Measurements from ENCODE around the gene CRLF2. TPM values are rescaled to one million over a fixed set of nuclear protein-coding genes. Genes with fewer than 3 reads are reported as not detected.
"Not testable (repeated sequence)": the region's sequence is repeated elsewhere in the genome, so short reads cannot be mapped to it uniquely, and the experiment has no call there.

Gene CRLF2
- total RNA-seq, 2 donors from 2014 or later: 0.22 to 1.4 TPM

GRCh38 chrX:1173435-1173834 lies 39.0 kb downstream of the CRLF2 start:
- H3K9me3 Mint-ChIP-seq; H3K36me3 Mint-ChIP-seq (ENCODE audit: insufficient read depth in 2 of 2); H3K27me3 Mint-ChIP-seq (ENCODE audit: low read depth); DNase-seq; H3K4me3 Mint-ChIP-seq; ATAC-seq (replicated peaks in 1 of 2); H3K4me1 Mint-ChIP-seq (ENCODE audit: low read depth); H3K27ac Mint-ChIP-seq: not testable (repeated sequence)

DNA sequence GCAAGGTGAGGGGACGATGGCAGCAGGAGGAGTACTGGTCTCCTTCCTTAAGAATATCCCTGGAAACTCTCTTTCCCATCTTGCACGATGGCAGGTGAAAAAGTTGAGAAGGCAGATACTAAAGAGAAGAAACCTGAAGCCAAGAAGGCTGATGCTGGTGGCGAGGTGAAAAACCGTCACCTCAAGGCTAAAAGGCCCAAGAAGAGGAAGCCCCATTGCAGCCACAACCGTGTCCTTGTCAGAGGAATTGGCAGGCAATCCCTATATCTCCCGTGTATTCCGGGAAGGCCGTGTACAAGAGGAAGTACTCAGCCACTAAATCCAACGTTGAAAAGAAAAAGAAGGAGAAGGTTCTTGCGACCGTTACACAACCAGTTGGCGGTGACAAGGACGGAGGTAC lies 40.0 kb downstream of the CRLF2 start:
- ATAC-seq (replicated peaks in 1 of 2) (no peak), DNase-seq (no peak)
- H3K4me3 Mint-ChIP-seq: no peak overlapping the region
- H3K4me1 Mint-ChIP-seq (ENCODE audit: low read depth): peaks cover 5% of the 10 kb centered on the region
- H3K27ac Mint-ChIP-seq: no peak overlapping the region
- no peaks in the 10 kb centered on the region for H3K9me3 Mint-ChIP-seq
- no peaks in the 10 kb centered on the region for H3K27me3 Mint-ChIP-seq (ENCODE audit: low read depth)
- H3K36me3 Mint-ChIP-seq (ENCODE audit: insufficient read depth in 2 of 2): no peaks in the 10 kb centered on the region

DNA sequence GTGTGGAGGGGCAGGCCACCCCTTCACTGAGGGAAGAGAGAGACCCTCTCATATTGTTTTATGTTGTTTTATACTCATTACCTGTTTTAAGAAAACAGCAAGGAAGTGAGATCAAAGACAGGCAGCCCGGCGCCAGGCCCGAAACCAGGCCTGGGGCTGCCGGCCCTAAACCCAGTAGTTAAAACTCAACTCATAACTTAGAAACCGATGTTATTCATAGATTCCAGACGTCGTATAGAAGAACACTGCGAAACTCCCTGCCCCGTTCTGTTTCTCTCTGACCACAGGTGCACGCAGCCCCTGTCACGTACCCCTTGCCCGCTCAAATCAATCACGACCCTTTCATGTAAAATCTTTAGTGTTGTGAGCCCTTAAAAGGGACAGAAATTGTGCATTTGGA lies 40.5 kb downstream of the CRLF2 start:
- H3K9me3 Mint-ChIP-seq; H3K36me3 Mint-ChIP-seq (ENCODE audit: insufficient read depth in 2 of 2); H3K4me1 Mint-ChIP-seq (ENCODE audit: low read depth); H3K27me3 Mint-ChIP-seq (ENCODE audit: low read depth); H3K27ac Mint-ChIP-seq; DNase-seq; H3K4me3 Mint-ChIP-seq; ATAC-seq (replicated peaks in 1 of 2): not testable (repeated sequence)

GRCh38 chrX:1170243-1170642 lies 42.2 kb downstream of the CRLF2 start:
- no peaks in the 10 kb centered on the region for H3K27me3 Mint-ChIP-seq (ENCODE audit: low read depth)
- no peaks in the 10 kb centered on the region for H3K9me3 Mint-ChIP-seq
- no peak overlapping the region for H3K27ac Mint-ChIP-seq
- peaks cover 10% of the 10 kb centered on the region for H3K4me1 Mint-ChIP-seq (ENCODE audit: low read depth)
- H3K36me3 Mint-ChIP-seq (ENCODE audit: insufficient read depth in 2 of 2): no peaks in the 10 kb centered on the region
- DNase-seq (no peak), ATAC-seq (replicated peaks in 1 of 2) (no peak)
- no peak overlapping the region for H3K4me3 Mint-ChIP-seq

- no peak for DNase-seq
- H3K36me3 Mint-ChIP-seq (ENCODE audit: insufficient read depth in 2 of 2): no peaks in the 10 kb centered on the region
- no peaks in the 10 kb centered on the region for H3K9me3 Mint-ChIP-seq
- no peak overlapping the region for H3K27ac Mint-ChIP-seq
- ATAC-seq (replicated peaks in 1 of 2): no peak
- H3K4me3 Mint-ChIP-seq: no peak overlapping the region
- peaks cover 10% of the 10 kb centered on the region for H3K4me1 Mint-ChIP-seq (ENCODE audit: low read depth)
- no peaks in the 10 kb centered on the region for H3K27me3 Mint-ChIP-seq (ENCODE audit: low read depth)
Observed at GRCh38 chrX:1169189-1169588, 43.3 kb downstream of the CRLF2 start.

- peak overlapping the region in 1 of 2 donors; percentile 11 for H3K4me3 Mint-ChIP-seq
- H3K36me3 Mint-ChIP-seq (ENCODE audit: insufficient read depth in 2 of 2): no peaks in the 10 kb centered on the region
- H3K4me1 Mint-ChIP-seq (ENCODE audit: low read depth): peaks cover 10% of the 10 kb centered on the region
- no peaks in the 10 kb centered on the region for H3K9me3 Mint-ChIP-seq
- no peak overlapping the region for H3K27ac Mint-ChIP-seq
- DNase-seq: no peak
- H3K27me3 Mint-ChIP-seq (ENCODE audit: low read depth): peaks cover 7% of the 10 kb centered on the region
- no peak for ATAC-seq (replicated peaks in 1 of 2)
Observed at GRCh38 chrX:1167918-1168481, 44.4 kb downstream of the CRLF2 start.

GRCh38 chrX:1167466-1167865 lies 45.0 kb downstream of the CRLF2 start:
- ATAC-seq (replicated peaks in 1 of 2) (peak; percentile 21 to 59), DNase-seq (no peak)
- Mint-ChIP-seq H3K27ac (no peak overlapping the region), H3K4me3 (no peak overlapping the region), H3K9me3 (no peaks in the 10 kb centered on the region), H3K36me3 (ENCODE audit: insufficient read depth in 2 of 2) (no peaks in the 10 kb centered on the region), H3K4me1 (ENCODE audit: low read depth) (peaks cover 10% of the 10 kb centered on the region), H3K27me3 (ENCODE audit: low read depth) (peaks cover 7% of the 10 kb centered on the region)

- ATAC-seq (replicated peaks in 1 of 2) (peak; percentile 49 to 51), DNase-seq (no peak)
- peaks cover 0 to 1% of the 10 kb centered on the region in 2 donors for H3K36me3 Mint-ChIP-seq (ENCODE audit: insufficient read depth in 2 of 2)
- peaks cover 7% of the 10 kb centered on the region for H3K27me3 Mint-ChIP-seq (ENCODE audit: low read depth)
- no peaks in the 10 kb centered on the region for H3K9me3 Mint-ChIP-seq
- no peak overlapping the region for H3K27ac Mint-ChIP-seq
- H3K4me3 Mint-ChIP-seq: peak overlapping the region; percentile 34 to 43
- peaks cover 12% of the 10 kb centered on the region for H3K4me1 Mint-ChIP-seq (ENCODE audit: low read depth)
Observed at GRCh38 chrX:1165535-1166196, 46.8 kb downstream of the CRLF2 start.

DNA sequence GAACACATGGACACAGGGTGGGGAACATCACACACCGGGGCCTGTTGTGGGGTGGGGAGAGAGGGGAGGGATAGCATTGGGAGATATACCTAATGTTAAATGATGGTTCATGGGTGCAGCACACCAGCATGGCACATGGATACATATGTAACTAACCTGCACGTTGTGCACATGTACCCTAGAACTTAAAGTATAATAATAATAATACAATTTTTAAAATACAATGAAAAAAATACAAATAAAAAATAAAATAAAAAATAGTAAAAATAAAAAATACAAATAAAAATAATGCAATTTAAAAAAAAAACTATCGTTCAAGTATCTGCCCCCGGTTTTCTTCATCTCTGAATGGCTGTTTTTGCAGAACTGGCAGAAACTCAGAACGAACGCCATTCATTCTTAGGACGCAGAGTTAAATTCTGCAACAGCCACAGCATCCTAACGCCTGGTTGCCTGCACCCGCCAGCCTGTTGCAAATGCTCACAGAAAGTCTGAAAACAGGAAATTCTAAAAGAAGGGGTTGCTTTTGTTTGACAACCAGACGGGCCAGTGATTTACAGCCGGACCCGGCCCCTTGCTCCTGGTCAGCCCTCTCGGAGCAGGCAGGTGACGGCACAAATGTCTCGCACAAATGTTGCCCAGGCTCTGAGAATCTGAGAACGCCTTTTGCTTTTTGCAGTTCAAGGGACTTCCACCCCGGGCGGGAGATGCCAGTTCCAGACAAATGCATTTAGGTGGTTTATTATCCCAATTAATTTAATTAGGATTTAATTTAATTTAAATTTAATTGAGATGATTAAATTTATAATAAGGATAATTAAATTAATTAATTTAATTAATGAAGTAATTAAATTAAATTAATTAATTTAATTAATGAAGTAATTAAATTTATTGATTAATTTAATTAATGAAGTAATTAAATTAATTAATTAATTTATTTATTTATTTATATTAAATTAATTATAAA lies 47.8 kb downstream of the CRLF2 start:
- Mint-ChIP-seq H3K36me3 (ENCODE audit: insufficient read depth in 2 of 2) (peaks cover 0 to 9% of the 10 kb centered on the region in 2 donors), H3K4me1 (ENCODE audit: low read depth) (peaks cover 15% of the 10 kb centered on the region), H3K27ac (no peak overlapping the region), H3K27me3 (ENCODE audit: low read depth) (peaks cover 7% of the 10 kb centered on the region), H3K9me3 (peaks cover 6% of the 10 kb centered on the region in 2 donors), H3K4me3 (no peak overlapping the region)
- ATAC-seq (replicated peaks in 1 of 2) (peak; percentile 7 to 16), DNase-seq (no peak)

- H3K36me3 Mint-ChIP-seq (ENCODE audit: insufficient read depth in 2 of 2): peaks cover 0 to 13% of the 10 kb centered on the region in 2 donors
- peaks cover 9% of the 10 kb centered on the region in 2 donors for H3K9me3 Mint-ChIP-seq
- H3K4me1 Mint-ChIP-seq (ENCODE audit: low read depth): peaks cover 15% of the 10 kb centered on the region
- H3K27ac Mint-ChIP-seq: no peak overlapping the region
- no peak for DNase-seq
- no peak overlapping the region for H3K4me3 Mint-ChIP-seq
- H3K27me3 Mint-ChIP-seq (ENCODE audit: low read depth): peaks cover 7% of the 10 kb centered on the region
- no peak for ATAC-seq (replicated peaks in 1 of 2)
Observed at GRCh38 chrX:1163231-1163630, 49.2 kb downstream of the CRLF2 start.

DNA sequence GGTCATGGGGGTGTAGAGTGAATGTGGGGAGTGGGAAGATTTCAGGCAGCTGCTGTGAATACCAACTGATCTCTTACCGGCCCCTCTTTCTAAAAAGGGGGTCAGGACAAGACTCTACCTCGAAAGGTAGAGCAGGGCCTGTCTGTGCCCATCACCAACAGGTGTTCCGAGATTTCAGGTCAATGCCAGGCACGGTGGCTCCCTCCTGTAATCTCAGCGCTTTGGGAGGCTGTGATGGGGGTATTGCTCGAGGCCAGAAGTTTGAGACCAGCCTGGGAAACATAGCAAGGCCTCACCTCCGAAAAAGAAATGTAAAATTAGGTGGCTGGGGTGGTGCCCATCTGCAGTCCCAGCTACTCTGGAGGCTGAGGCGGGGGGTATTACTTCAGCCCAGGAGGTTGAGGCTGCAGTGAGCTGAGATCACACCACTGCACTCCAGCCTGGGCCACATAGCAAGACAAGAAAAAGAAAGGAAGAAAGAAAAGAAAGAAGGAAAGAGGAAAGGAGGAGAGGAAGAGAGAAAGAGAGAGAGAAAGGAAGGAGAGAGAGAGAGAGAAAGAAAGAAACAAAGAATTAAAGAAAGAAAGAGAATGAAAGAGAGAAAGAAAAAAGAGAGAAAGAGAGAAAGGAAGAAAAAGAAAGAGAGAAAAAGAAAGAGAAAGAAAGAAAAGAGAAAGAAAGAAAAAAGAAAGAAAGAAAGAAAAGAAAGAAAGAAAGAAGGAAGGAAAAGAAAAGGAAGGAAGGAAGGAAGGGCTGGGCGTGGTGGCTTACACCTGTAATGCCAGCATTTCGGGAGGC lies 50.1 kb downstream of the CRLF2 start:
- no peak overlapping the region for H3K27ac Mint-ChIP-seq
- no peak for ATAC-seq (replicated peaks in 1 of 2)
- DNase-seq: no peak
- H3K4me3 Mint-ChIP-seq: no peak overlapping the region
- peaks cover 9% of the 10 kb centered on the region in 2 donors for H3K9me3 Mint-ChIP-seq
- peaks cover 8% of the 10 kb centered on the region for H3K4me1 Mint-ChIP-seq (ENCODE audit: low read depth)
- H3K27me3 Mint-ChIP-seq (ENCODE audit: low read depth): peaks cover 7% of the 10 kb centered on the region
- H3K36me3 Mint-ChIP-seq (ENCODE audit: insufficient read depth in 2 of 2): peaks cover 0 to 13% of the 10 kb centered on the region in 2 donors

DNA sequence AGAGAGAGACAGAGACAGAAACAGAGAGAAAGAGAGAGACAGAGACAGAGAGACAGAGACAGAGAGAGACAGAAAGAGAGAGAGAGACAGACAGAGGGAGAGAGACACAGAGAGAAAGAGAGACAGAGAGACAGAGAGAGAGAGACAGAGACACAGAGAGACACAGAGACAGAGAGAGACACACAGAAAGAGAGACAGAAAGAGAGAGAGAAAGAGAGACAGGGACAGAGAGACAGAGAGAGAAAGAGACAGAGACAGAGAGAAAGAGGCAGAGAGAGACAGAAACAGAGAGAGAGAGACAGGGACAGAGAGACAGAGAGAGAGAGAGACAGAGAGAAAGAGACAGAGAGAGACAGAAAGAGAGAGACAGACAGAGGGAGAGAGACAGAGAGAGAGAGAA lies 52.9 kb downstream of the CRLF2 start:
- ATAC-seq (replicated peaks in 1 of 2): no peak
- peaks cover 7% of the 10 kb centered on the region for H3K27me3 Mint-ChIP-seq (ENCODE audit: low read depth)
- DNase-seq: no peak
- peaks cover 5% of the 10 kb centered on the region for H3K4me1 Mint-ChIP-seq (ENCODE audit: low read depth)
- peaks cover 0 to 13% of the 10 kb centered on the region in 2 donors for H3K36me3 Mint-ChIP-seq (ENCODE audit: insufficient read depth in 2 of 2)
- peaks cover 9% of the 10 kb centered on the region in 2 donors for H3K9me3 Mint-ChIP-seq
- peak overlapping the region; percentile 40 for H3K27ac Mint-ChIP-seq
- no peak overlapping the region for H3K4me3 Mint-ChIP-seq

Data from activated T-cell treated with anti-CD3 and anti-CD28 coated beads, Interleukin-2, amount 50 U/mL, for 72 hours (primary cell).